ENCODE measurements around the gene SHROOM1.
A peak's percentile ranks its signal among the peaks of the same experiment; 100 is the strongest.
"Not testable (repeated sequence)": the region's sequence is repeated elsewhere in the genome, so short reads cannot be mapped to it uniquely, and the experiment has no call there.

The SHROOM1 gene

GRCh38 chr5:132856011-132856410 is 25.6 kb upstream of the SHROOM1 start:
- Histone ChIP-seq H3K4me2 (ENCODE audit: low read length) (no peak overlapping the region), H3K27me3 (ENCODE audit: insufficient read depth, low read length, poor library complexity) (no peaks in the 10 kb centered on the region), H3K4ac (ENCODE audit: low read depth, low read length) (no peak overlapping the region), H3K4me1 (ENCODE audit: control insufficient read depth, low read depth, low read length) (no peaks in the 10 kb centered on the region), H3K23ac (ENCODE audit: low read length) (no peak overlapping the region), H3K36me3 (ENCODE audit: control insufficient read depth, insufficient read depth, low read length) (no peaks in the 10 kb centered on the region), H3K4me3 (ENCODE audit: low read length) (no peak overlapping the region), H4K8ac (ENCODE audit: low read depth, low read length) (no peak overlapping the region), H3K56ac (ENCODE audit: low read length) (no peak overlapping the region), H3K79me1 (ENCODE audit: low read length) (no peaks in the 10 kb centered on the region), H2BK15ac (replicated peaks; ENCODE audit: low read depth) (no peak overlapping the region), H3K18ac (ENCODE audit: low read length) (no peak overlapping the region), H3K9ac (ENCODE audit: low read length) (no peak overlapping the region), H2BK5ac (ENCODE audit: low read length) (no peak overlapping the region), H2BK120ac (ENCODE audit: low read depth, low read length) (no peak overlapping the region), H3K27ac (ENCODE audit: low read depth, low read length) (no peak overlapping the region), H3K79me2 (ENCODE audit: control insufficient read depth, insufficient read depth, low read length) (no peaks in the 10 kb centered on the region), H4K5ac (ENCODE audit: low read length) (no peak overlapping the region), H2AK5ac (ENCODE audit: low read length) (no peak overlapping the region)
- no CpG with 5 or more reads among the region's 3 CpGs for WGBS (ENCODE audit: extremely low coverage, insufficient coverage, low lambda C conversion rate)
- no peak for DNase-seq

- H3K18ac ChIP-seq (ENCODE audit: low read length); H3K79me1 ChIP-seq (ENCODE audit: low read length); H3K4me3 ChIP-seq (ENCODE audit: low read length); H3K4me2 ChIP-seq (ENCODE audit: low read length); DNase-seq; H3K27ac ChIP-seq (ENCODE audit: low read depth, low read length); H3K9ac ChIP-seq (ENCODE audit: low read length); H2BK15ac ChIP-seq (replicated peaks; ENCODE audit: low read depth); H3K4ac ChIP-seq (ENCODE audit: low read depth, low read length); H3K23ac ChIP-seq (ENCODE audit: low read length); H4K5ac ChIP-seq (ENCODE audit: low read length); H2AK5ac ChIP-seq (ENCODE audit: low read length); H3K36me3 ChIP-seq (ENCODE audit: control insufficient read depth, insufficient read depth, low read length); H2BK5ac ChIP-seq (ENCODE audit: low read length); H3K4me1 ChIP-seq (ENCODE audit: control insufficient read depth, low read depth, low read length); H4K8ac ChIP-seq (ENCODE audit: low read depth, low read length); H3K79me2 ChIP-seq (ENCODE audit: control insufficient read depth, insufficient read depth, low read length); H3K27me3 ChIP-seq (ENCODE audit: insufficient read depth, low read length, poor library complexity); H3K56ac ChIP-seq (ENCODE audit: low read length); H2BK120ac ChIP-seq (ENCODE audit: low read depth, low read length): not testable (repeated sequence)
- no CpG with 5 or more reads among the region's 5 CpGs for WGBS (ENCODE audit: extremely low coverage, insufficient coverage, low lambda C conversion rate)
These were observed 24.5 kb upstream of the SHROOM1 start for GRCh38 chr5:132854992-132855391.

GRCh38 chr5:132854301-132854700 is 23.9 kb upstream of the SHROOM1 start:
- no peak overlapping the region for H4K5ac ChIP-seq (ENCODE audit: low read length)
- no peak overlapping the region for H2AK5ac ChIP-seq (ENCODE audit: low read length)
- no peak overlapping the region for H3K18ac ChIP-seq (ENCODE audit: low read length)
- no peaks in the 10 kb centered on the region for H3K4me1 ChIP-seq (ENCODE audit: control insufficient read depth, low read depth, low read length)
- H3K27ac ChIP-seq (ENCODE audit: low read depth, low read length): no peak overlapping the region
- no peaks in the 10 kb centered on the region for H3K36me3 ChIP-seq (ENCODE audit: control insufficient read depth, insufficient read depth, low read length)
- no CpG with 5 or more reads among the region's 3 CpGs for WGBS (ENCODE audit: extremely low coverage, insufficient coverage, low lambda C conversion rate)
- H3K79me2 ChIP-seq (ENCODE audit: control insufficient read depth, insufficient read depth, low read length): no peaks in the 10 kb centered on the region
- H3K4me2 ChIP-seq (ENCODE audit: low read length): no peak overlapping the region
- no peak overlapping the region for H3K23ac ChIP-seq (ENCODE audit: low read length)
- H3K56ac ChIP-seq (ENCODE audit: low read length): no peak overlapping the region
- H3K27me3 ChIP-seq (ENCODE audit: insufficient read depth, low read length, poor library complexity): no peaks in the 10 kb centered on the region
- no peak overlapping the region for H4K8ac ChIP-seq (ENCODE audit: low read depth, low read length)
- H2BK15ac ChIP-seq (replicated peaks; ENCODE audit: low read depth): no peak overlapping the region
- H3K4ac ChIP-seq (ENCODE audit: low read depth, low read length): no peak overlapping the region
- H2BK5ac ChIP-seq (ENCODE audit: low read length): no peak overlapping the region
- H3K9ac ChIP-seq (ENCODE audit: low read length): no peak overlapping the region
- peak; percentile 56 for DNase-seq
- H3K79me1 ChIP-seq (ENCODE audit: low read length): no peaks in the 10 kb centered on the region
- no peak overlapping the region for H2BK120ac ChIP-seq (ENCODE audit: low read depth, low read length)
- no peak overlapping the region for H3K4me3 ChIP-seq (ENCODE audit: low read length)

GRCh38 chr5:132853790-132854189 is 23.3 kb upstream of the SHROOM1 start:
- Histone ChIP-seq H4K8ac (ENCODE audit: low read depth, low read length) (no peak overlapping the region), H3K4ac (ENCODE audit: low read depth, low read length) (no peak overlapping the region), H3K27me3 (ENCODE audit: insufficient read depth, low read length, poor library complexity) (no peaks in the 10 kb centered on the region), H2BK15ac (replicated peaks; ENCODE audit: low read depth) (no peak overlapping the region), H3K9ac (ENCODE audit: low read length) (no peak overlapping the region), H2AK5ac (ENCODE audit: low read length) (no peak overlapping the region), H3K4me3 (ENCODE audit: low read length) (no peak overlapping the region), H3K79me1 (ENCODE audit: low read length) (no peaks in the 10 kb centered on the region), H3K79me2 (ENCODE audit: control insufficient read depth, insufficient read depth, low read length) (no peaks in the 10 kb centered on the region), H2BK5ac (ENCODE audit: low read length) (no peak overlapping the region), H3K23ac (ENCODE audit: low read length) (no peak overlapping the region), H3K4me1 (ENCODE audit: control insufficient read depth, low read depth, low read length) (no peaks in the 10 kb centered on the region), H4K5ac (ENCODE audit: low read length) (no peak overlapping the region), H3K27ac (ENCODE audit: low read depth, low read length) (no peak overlapping the region), H3K18ac (ENCODE audit: low read length) (no peak overlapping the region), H3K4me2 (ENCODE audit: low read length) (no peak overlapping the region), H2BK120ac (ENCODE audit: low read depth, low read length) (no peak overlapping the region), H3K56ac (ENCODE audit: low read length) (no peak overlapping the region), H3K36me3 (ENCODE audit: control insufficient read depth, insufficient read depth, low read length) (no peaks in the 10 kb centered on the region)
- no CpG with 5 or more reads among the region's 1 CpG for WGBS (ENCODE audit: extremely low coverage, insufficient coverage, low lambda C conversion rate)
- no peak for DNase-seq

GRCh38 chr5:132853323-132853722 is 22.9 kb upstream of the SHROOM1 start:
- Histone ChIP-seq H2AK5ac (ENCODE audit: low read length) (no peak overlapping the region), H4K8ac (ENCODE audit: low read depth, low read length) (no peak overlapping the region), H3K79me2 (ENCODE audit: control insufficient read depth, insufficient read depth, low read length) (no peaks in the 10 kb centered on the region), H3K18ac (ENCODE audit: low read length) (no peak overlapping the region), H3K27ac (ENCODE audit: low read depth, low read length) (no peak overlapping the region), H3K9ac (ENCODE audit: low read length) (no peak overlapping the region), H3K4me1 (ENCODE audit: control insufficient read depth, low read depth, low read length) (no peaks in the 10 kb centered on the region), H3K36me3 (ENCODE audit: control insufficient read depth, insufficient read depth, low read length) (no peaks in the 10 kb centered on the region), H3K56ac (ENCODE audit: low read length) (no peak overlapping the region), H2BK120ac (ENCODE audit: low read depth, low read length) (no peak overlapping the region), H3K4me2 (ENCODE audit: low read length) (no peak overlapping the region), H3K27me3 (ENCODE audit: insufficient read depth, low read length, poor library complexity) (no peaks in the 10 kb centered on the region), H2BK15ac (replicated peaks; ENCODE audit: low read depth) (no peak overlapping the region), H3K4ac (ENCODE audit: low read depth, low read length) (no peak overlapping the region), H3K23ac (ENCODE audit: low read length) (no peak overlapping the region), H2BK5ac (ENCODE audit: low read length) (no peak overlapping the region), H3K79me1 (ENCODE audit: low read length) (no peaks in the 10 kb centered on the region), H3K4me3 (ENCODE audit: low read length) (no peak overlapping the region), H4K5ac (ENCODE audit: low read length) (no peak overlapping the region)
- no CpG with 5 or more reads among the region's 3 CpGs for WGBS (ENCODE audit: extremely low coverage, insufficient coverage, low lambda C conversion rate)
- no peak for DNase-seq

GRCh38 chr5:132850066-132850465 is 19.6 kb upstream of the SHROOM1 start:
- no CpG with 5 or more reads among the region's 2 CpGs for WGBS (ENCODE audit: extremely low coverage, insufficient coverage, low lambda C conversion rate)
- DNase-seq: no peak

More at GRCh38 chr5:132850066-132850465, 19.6 kb upstream of the SHROOM1 start:
- Histone ChIP-seq H3K79me1 (ENCODE audit: low read length) (no peaks in the 10 kb centered on the region), H2BK120ac (ENCODE audit: low read depth, low read length) (no peak overlapping the region), H4K8ac (ENCODE audit: low read depth, low read length) (no peak overlapping the region), H3K27ac (ENCODE audit: low read depth, low read length) (no peak overlapping the region), H3K4me1 (ENCODE audit: control insufficient read depth, low read depth, low read length) (no peaks in the 10 kb centered on the region), H3K4ac (ENCODE audit: low read depth, low read length) (no peak overlapping the region), H2BK15ac (replicated peaks; ENCODE audit: low read depth) (no peak overlapping the region), H3K27me3 (ENCODE audit: insufficient read depth, low read length, poor library complexity) (no peaks in the 10 kb centered on the region), H3K4me2 (ENCODE audit: low read length) (no peak overlapping the region), H3K9ac (ENCODE audit: low read length) (no peak overlapping the region), H3K4me3 (ENCODE audit: low read length) (no peak overlapping the region), H3K18ac (ENCODE audit: low read length) (no peak overlapping the region), H2BK5ac (ENCODE audit: low read length) (no peak overlapping the region), H4K5ac (ENCODE audit: low read length) (no peak overlapping the region), H3K23ac (ENCODE audit: low read length) (no peak overlapping the region), H3K56ac (ENCODE audit: low read length) (no peak overlapping the region), H3K36me3 (ENCODE audit: control insufficient read depth, insufficient read depth, low read length) (no peaks in the 10 kb centered on the region), H2AK5ac (ENCODE audit: low read length) (no peak overlapping the region), H3K79me2 (ENCODE audit: control insufficient read depth, insufficient read depth, low read length) (no peaks in the 10 kb centered on the region)
